RPMI8226 (cell line): ENCODE data around the gene MRPL20.
A peak's percentile ranks its signal among the peaks of the same experiment; 100 is the strongest.
"Not testable (repeated sequence)": the region's sequence is repeated elsewhere in the genome, so short reads cannot be mapped to it uniquely, and the experiment has no call there.

ENCODE experiments used
- DNase-seq: peaks from one replicate; pipeline ENCODE4 v3.0.0-alpha.2; 2015

Gene MRPL20

DNA sequence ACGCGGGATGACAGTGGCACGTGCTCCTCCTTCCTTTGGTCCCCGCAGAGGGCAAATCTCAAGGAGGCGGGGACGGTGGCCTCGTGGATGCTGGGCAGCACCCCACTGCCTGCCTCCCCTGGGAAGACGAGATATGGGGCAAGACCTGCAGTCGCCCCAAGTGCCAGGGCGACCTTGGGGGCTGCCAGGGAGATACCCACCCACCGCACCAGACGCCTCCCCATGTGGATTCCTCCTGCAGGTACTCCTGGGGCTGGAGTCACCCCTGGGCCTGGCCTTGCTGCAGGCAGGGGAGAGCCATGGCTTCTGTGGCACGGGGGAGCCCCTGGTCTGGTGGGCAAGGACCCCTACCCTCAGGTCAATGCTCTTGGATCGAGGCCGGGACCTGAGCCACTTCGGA lies 26.2 kb downstream of the MRPL20 start:
- DNase-seq: no peak

DNA sequence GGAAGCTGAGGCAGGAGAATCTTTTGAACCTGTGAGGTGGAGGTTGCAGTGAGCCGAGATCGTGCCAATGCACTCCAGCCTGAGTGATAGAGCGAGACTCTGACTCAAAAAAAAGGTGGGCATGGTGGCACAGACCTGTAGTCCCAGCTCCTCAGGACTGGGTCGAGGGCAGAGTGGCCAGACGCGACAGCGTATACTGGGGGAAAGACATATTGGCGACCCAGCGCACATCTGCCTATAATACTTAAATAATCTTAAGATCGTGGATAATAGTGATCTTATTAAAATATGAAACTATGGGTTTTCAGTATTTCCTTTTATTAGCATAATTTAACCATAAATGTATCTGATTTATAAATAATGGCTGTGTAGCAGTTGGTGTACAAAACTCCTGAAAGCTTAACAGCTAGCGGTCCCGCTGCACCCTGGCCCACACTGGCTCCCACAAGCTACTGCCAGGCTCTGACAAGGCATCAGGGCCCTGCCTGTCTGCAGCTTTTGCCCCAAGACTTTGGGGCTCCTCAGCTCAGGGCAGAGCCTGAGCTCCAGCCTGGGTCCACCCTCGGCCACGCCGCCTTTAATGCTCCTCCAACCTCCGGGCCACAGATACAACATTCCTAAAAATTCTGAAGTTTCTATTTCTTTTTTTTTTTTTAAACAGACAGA lies 29.4 kb downstream of the MRPL20 start:
- no peak for DNase-seq

DNA sequence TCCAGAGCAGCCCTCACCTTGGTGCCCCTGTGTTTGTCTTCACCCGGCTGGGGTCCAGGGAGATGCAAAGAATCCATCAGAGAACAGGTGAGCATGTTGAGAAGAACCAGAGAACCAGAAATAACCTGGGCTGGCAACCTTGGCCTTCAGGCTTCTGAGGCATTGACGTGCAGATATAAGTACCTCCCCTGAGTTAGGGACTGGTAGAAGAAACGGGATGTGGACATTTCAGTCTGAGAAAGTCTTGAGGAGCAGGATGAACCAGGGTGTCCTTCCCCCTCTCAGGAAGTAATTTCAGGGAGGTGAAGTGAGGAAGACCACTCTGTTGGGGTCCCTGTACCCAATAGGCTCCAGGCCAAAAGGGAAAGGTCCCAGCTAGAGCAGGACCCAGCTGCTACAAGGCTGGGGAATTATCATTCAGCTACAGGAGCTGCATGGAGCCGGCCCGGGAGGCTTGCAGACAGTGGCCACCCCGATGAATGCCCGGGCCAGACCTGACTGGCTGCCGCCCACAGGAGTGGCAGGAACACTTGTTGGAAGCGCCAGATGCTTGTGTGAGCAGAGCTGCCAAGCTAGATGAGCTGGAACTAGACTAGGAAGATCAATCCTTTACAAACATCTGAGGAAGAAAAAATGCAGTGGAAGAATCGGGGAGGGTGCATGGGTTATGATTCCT lies 30.4 kb downstream of the MRPL20 start:
- DNase-seq: no peak

DNA sequence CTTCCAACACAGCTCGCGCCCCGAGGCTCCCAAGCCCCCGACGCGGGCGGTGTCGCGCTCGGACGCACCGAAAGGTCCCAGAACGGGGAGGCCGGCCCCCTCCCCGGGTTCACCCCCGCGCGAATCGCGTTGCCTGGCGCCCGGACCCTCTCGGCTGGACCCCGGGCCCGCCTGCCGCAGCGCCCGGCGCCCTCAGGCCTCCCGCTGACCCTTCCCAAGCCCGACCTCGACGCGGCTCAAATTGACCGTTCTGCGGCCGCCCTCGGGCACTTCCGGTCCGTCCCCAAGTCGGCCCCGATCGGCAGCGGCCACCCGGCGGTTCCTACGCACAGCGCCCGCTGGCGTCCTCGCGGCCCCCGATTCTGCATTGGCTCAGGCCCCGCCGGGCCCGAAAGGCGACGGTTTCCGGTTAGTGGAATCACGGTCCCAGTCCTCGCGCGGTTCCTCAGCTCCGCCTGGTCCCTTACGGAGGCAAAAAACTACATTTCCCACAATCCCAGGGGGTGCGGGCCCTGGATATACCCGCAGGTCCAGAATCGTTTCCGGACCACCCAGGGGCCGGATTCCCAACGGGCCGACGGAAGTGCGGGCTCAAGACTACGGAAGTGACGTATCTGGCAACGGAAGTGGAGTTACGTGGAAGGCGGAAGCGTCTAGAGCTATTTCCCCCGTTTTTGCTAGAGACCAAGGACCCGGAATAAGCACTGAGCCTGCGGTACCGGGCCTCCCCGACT lies 32.0 kb downstream of the MRPL20 start, which contains the start of gene AURKAIP1:
Gene AURKAIP1, minus strand, starts transcription at position 279 of the 734 bp plus-strand sequence. CDS start 451 bp downstream, outside the sequence.
- DNase-seq: peak; percentile 100

DNA sequence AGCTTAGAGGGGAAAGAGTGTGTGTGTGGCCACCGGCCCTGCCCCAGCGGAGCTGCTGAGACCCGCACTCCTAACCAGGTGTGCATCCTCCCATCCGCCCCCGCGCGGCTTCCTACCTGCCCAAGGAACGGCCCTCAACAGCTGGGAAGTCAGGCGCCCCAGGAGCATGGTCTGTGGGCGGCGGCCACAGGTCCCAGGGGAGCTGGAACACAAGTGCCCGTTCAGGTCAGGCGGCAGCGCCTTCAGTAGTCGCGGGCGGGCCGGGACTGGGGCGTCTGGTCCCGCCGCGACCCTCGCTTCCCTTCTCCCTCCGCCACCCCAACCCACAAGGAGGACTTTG lies 32.5 kb downstream of the MRPL20 start:
- no peak for DNase-seq

DNA sequence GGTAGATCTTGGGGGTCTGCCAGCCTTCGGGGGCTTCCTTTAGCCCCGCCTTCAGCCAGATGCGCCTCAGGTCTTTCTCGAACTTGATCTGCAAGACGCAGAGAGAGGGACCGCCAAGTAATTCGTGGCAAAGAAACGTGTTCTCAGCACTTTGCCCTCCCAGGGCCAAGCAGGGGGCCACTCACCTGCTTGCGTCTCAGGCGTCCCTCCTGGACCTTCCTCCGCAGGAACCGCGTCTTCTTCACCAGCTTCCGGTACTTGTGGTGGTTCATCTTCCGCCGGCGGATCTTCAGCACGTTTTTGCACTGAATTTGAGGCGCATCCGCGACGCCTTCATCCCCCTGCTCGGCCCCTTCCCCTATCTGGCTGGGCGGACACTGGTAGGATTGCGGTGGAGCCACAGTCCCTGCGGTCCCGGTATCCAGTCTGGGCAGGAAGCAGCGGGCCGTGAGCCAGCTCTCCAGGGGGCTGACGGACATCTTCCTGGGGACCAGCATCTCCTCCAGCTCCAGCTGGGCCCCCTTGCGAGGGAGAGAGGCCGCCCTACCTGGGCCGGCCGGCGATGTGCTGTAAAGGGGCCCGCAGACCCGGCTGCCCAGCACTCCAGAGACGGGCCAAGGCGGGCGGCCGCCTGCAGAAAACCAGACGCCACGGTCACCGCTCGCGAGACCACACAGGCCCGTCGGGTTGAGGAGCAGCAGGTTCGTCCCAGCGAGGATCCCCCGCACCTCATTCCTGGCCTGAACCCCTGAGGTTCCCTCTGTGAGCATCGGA lies 33.1 kb downstream of the MRPL20 start:
- no peak for DNase-seq

DNA sequence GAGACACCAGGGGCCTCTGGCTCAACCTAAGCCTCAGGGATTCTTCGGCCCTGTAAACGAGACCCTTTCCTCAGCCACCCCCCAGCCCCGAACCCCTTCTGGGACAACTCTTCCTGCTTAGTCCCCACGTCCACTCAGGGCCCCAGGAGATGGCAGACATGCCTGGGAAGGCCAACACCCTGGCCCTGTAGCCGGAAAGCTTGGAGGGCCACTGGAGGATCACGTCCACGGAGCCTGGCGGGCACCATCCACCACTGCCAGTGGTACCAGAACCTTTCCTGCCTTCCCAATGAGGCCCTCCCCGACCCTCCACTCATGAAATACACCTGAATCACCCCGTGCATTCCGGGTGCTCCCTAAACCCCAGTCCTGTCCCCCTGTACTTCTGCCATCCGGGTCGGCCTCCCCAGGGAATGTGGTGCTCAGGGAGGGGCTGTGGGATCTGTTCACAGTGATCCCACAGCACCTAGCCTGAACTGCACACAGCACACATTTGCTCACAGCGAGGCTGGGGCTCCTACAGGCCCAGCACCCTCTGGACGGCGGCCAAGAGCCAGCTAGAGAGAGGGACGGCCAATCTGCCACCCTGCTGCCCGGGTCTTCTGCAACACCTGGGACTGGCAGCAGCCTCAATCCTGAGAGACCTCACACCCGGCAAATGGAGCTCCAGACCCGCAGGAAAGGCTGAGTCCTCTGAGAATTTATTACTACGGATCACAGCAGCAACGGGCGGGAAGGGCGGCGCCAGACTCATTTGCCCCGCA lies 33.9 kb downstream of the MRPL20 start:
- DNase-seq: no peak

DNA sequence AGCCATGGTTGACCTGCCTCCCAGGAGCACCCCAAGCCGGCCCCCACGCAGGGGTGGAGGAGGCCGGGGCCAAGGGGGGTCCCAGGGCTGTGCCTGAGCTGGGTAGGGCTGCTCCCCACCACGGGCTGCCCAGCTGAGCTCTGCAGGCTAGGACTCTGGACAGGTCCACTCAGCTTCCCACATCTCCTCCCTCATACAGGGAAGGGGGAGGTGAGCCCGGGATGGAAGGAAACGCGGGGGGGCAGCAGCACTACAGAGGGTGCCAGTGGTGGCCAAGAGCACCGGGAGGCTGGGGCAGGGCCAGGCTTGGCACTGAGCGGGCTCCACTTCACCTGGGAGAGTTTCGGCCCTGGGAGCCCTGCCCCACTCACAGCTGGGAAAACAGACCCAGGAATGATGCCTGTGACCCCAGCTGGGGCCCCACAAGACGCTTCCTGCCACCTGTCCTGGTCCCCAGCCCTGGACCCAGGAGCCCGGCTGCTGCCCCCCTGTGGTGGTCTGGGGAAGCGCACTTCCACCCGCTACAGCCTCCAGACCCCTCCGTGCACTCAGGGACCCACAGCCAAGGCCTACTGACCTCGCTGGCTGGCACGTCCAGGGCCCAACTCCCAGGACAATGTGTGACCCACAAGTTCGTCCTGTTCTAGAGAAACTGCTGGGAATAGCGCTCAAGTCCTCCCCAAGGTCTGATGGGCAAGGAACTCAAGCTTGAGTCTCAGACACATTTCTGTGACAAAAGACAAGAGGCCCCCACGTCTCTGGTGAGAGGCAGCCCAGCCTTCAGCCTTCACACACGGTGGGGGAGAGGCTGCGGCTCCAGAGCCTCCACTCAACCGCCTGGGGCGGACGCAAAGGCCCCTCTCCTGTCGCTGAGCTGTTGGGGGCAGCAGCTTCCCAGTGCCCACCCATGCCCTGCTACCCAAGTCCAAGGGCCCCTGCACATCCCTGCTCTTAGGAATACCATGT lies 35.1 kb downstream of the MRPL20 start:
- peak; percentile 83 for DNase-seq

DNA sequence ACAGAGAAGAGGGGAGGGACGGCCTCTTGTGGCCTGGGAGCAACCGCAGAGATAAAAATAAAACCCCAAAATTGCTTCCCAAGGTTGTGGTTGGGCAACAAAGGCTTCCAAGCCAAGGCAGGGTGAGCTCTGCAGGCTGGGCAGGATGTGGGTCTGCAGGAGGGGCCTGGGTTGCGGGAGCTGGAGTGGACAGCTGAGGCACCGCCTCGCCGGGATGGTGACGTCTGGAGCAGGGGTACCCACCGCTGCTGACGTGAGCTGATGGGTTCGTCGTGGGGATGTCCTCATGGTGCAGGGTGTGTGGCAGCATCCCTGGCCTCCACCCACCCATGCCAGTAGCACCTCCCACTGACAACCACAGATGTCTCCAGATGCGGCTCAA lies 35.7 kb downstream of the MRPL20 start:
- peak; percentile 51 for DNase-seq

DNA sequence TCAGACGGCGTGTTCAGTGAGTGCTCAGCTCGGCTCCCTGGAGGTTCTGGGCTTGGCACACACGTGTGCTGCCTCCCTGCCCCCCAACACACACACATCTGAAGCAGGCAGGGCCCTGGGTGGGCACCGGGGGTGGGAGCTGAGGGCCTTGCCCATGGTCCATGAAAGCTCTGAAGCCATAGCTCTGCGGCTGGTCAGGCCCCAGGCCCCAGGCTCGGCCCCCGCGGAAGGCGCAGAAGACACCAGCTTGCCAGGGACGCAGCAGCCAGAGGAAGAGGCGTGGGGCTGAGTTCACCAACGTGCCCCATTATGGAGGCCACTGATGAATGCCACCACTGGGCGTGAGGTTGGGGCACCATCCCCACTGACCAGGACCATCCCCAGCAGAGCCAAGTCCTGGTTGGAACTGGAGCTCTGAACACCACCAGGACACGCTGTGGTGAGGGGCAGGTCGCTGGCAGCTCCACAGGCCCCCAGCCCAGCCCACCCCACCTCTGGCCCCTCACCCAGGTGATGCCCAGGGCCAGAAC lies 36.3 kb downstream of the MRPL20 start:
- DNase-seq: no peak

DNA sequence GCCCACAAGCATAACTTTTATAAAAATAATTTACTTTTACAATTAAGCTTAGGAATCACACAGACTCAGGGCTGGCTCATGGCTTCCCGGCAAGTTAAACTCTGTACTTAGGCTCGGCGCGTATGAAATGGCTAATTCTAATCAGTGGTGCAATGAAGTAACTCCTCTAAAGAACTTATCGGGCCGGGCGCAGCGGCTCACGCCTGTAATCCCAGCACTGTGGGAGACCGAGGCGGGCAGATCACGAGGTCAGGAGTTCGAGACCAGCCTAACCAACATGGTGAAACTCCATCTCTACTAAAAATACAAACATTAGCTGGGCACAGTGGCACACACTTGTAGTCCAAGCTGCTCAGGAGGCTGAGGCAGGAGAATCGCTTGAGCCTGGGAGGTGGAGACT lies 37.0 kb downstream of the MRPL20 start:
- DNase-seq: not testable (repeated sequence)

DNA sequence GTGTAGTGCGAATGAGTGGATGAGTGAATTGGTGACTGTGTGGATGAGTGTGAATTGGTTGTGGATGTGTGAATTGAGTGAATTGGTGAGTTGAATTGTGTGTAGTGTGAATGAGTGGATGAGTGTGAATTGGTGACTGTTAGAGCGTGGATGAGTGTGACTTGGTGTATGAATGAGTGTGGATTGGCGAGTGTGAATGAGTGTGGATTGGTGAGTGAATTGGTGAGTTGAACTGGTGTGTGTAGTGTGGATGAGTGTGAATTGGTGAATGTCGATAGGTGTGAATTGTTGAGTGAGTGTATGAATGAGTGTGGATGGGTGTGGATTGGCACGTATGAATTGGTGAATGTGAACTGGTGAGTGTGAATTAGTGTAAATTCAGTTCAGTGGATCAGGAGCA lies 39.8 kb downstream of the MRPL20 start:
- DNase-seq: no peak

DNA sequence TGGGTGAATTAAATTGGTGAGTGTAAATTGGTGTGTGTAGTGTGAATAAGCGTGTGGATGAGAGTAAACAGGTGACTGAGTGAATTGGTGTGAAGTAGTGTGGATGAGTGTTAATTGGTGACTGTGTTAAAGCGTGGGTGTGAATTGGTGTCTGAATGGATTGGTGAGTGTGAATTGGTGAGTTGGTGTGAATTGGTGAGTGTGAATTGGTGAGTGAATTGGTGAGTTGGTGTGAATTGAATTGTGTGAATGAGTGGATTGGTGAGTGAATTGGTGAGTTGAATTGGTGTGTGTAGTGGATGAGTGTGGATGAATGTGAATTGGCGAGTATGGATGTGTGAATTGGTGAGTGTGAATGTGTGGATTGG lies 40.4 kb downstream of the MRPL20 start:
- DNase-seq: no peak

DNA sequence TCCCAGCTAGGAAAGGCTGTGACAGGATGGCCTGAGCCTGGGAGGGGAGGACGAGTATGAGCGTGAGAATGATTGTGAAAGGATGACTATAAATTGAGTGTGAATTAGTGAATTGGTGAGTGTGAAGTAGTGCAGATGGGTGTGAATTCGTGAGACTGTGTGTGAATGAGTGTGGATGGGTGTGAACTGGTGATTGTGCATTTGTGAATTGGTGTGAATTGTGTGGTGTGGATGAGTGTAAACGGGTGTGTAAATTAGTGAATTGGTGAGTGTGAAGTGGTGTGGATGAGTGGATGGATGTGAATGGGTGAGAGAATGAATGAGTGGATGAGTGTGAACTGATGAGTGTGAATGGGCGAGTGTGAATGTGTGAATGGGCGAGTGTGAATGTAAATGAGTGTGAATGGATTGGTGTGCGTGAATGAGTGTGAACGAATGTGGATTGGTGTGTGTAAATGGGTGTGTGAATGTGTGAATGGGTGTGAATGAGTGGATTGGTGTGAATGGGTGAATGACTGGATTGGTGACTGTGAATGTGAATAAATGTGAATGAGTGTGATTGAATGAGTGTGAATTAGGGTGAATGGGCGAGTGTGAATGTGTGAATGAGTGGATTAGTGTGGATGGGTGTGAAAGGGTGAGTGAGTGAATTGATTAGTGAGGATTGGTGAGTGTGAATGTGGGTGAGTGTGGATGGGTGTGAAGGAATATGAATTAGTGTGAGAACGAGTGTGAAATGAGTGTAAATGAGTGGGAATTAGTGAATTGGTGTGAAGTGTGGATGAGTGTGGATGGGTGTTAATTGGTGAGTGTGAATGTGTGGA lies 41.0 kb downstream of the MRPL20 start:
- no peak for DNase-seq

DNA sequence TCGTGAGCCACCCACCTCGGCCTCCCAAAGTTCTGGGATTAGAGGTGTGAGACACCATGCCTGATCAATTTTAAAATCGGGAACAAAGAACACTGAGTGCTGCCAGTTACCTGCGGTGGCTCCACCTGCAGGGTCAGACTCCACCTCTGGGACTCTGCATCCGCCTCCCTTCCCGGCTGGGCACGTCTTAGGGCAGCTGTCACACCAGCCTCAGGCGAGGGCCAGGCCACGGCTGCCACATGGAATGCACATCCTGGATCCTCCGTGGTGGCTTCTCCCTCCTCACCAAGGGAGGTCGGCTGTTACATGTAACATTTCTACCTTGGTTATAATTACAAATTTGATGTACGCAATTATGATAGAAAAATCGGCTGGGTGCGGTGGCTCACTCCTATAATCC lies 42.8 kb downstream of the MRPL20 start:
- DNase-seq: no peak

DNA sequence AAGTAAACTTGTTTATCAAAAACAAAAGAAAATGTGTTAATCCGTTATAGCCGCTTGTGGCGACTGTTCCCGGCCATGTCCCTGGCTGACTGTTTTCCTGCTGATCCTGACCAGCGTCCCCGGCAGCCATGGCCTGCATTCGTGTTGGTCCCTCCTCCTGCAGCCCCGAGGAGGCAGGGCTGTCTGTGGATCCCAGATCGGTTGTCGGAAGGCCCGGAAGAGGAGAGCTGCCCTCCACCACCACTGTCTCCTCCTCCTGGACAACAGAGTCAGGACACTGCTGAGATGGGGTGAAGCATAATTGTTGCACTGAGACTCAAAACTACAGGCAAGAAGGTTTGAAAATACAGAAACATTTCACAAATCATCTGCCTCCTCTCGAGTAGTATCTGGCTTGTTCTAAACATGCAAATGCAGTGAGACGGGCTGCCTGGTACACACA lies 45.1 kb downstream of the MRPL20 start:
- DNase-seq: no peak

DNA sequence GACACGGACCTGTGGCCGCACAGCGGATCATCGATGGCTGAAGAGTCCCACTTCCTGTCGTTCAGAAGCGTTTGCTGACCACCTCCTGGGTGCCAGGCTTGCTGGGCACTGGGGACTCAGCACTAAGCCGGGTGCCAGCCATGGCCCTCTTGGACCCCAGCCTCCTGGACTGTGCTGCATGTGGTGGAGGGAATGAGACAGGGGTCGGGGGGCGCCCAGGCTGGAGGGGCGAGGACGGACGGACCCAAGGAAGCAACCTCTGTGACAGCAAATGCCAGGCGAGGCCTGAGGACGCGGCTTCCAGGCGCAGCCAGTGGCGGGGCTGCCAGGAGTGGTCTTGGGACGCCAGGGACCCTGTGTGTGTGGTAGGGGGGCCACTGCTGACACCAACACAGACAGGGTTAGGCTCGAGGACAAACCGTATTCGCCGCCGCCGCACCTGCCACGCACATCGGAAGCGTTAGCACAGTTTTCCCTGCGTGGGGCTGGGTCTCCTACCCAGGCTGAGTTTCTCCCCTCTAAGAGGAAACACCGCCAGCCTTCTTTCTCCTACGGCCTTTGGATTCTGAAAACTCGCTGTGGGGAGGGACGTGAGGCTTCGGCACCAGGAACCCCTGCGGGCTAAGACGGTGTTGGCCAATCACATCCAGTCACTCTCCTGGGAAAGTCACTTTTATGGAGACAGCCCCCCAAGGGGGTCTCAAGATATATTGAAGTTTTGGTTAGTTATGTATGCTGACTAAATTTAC lies 45.7 kb downstream of the MRPL20 start:
- DNase-seq: no peak

DNA sequence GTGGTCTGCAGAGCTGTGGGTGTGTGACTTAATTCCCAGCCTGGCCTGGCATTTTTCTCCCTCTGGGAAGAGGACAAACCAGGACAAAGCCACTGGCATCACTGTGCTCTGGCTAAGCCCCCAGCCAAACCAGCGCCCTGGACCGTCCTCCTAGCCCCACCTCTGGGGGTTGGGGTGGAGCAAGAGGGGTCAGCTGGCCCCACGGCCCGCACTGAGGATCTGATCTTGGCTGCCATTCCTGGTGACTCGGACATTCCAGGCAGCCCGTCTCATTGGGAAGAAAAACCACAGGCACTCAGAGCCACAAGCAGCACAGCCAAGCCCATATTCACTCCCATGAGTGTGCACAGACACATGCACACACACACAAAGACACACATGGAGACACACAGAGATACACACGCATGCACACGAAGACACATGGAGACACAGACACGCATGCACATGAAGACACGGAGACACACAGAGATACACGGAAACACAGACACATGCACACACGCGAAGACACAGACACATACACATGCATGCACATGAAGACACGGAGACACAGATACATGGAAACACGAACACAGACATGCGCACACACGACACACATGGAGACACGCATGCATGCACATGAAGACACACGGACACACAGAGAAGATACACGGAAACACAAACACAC lies 46.5 kb downstream of the MRPL20 start:
- no peak for DNase-seq
